HepG2 (cell line): ENCODE data around the gene HOXA11. TPM values are rescaled to one million over a fixed set of nuclear protein-coding genes. Genes with fewer than 3 reads are reported as not detected.

Experiments
- EHMT2 ChIP-seq: fragments of 200-600 bp; sonication (generic); IDR thresholded peaks from 2 replicates; pipeline ENCODE4 v1.7.0; 2017; ENCODE audit warnings: antibody characterized with exemption, low read depth, low read length, borderline replicate concordance
- HDAC2 ChIP-seq: sonication (generic); formaldehyde crosslinking; IDR thresholded peaks from 2 replicates; pipeline ENCODE4 v1.4.0; 2020; ENCODE audit warnings: missing genetic modification reagents
- MEF2D ChIP-seq: sonication (generic); formaldehyde crosslinking; IDR thresholded peaks from 2 replicates; pipeline ENCODE4 v1.5.1; 2020; ENCODE audit warnings: mild to moderate bottlenecking, missing genetic modification reagents
- MXI1 ChIP-seq: IDR thresholded peaks from 3 replicates; pipeline ENCODE4 v1.6.1; 2012; ENCODE audit warnings: low read depth, low read length, inconsistent platforms, borderline replicate concordance
- PHF8 ChIP-seq: sonication (generic); formaldehyde crosslinking; IDR thresholded peaks from 2 replicates; pipeline ENCODE4 v1.5.0; 2020; ENCODE audit warnings: missing genetic modification reagents
- SKIL ChIP-seq: sonication (generic); formaldehyde crosslinking; IDR thresholded peaks from 2 replicates; pipeline ENCODE4 v1.8.0; 2022; ENCODE audit warnings: missing genetic modification reagents, mild to moderate bottlenecking, moderate library complexity, borderline replicate concordance
- ZNF138 ChIP-seq: sonication (generic); formaldehyde crosslinking; IDR thresholded peaks from 2 replicates; pipeline ENCODE4 v1.5.0; 2020; ENCODE audit warnings: mild to moderate bottlenecking, low read depth, missing genetic modification reagents
- ZNF207 ChIP-seq: fragments of 450-650 bp; IDR thresholded peaks from 2 replicates; pipeline ENCODE4 v1.6.1; 2016; ENCODE audit warnings: antibody characterized with exemption, borderline replicate concordance
- ZNF264 ChIP-seq: sonication (generic); formaldehyde crosslinking; IDR thresholded peaks from 2 replicates; pipeline ENCODE4 v1.4.0; 2020; ENCODE audit warnings: missing genetic modification reagents
- ZNF747 ChIP-seq: sonication (generic); formaldehyde crosslinking; IDR thresholded peaks from 2 replicates; pipeline ENCODE4 v1.8.1; 2023; ENCODE audit warnings: missing genetic modification reagents, mild to moderate bottlenecking, borderline replicate concordance
- polyA plus RNA-seq, 8 experiments: library from polyadenylated mRNA; depleted of rRNA in 3 of 8; stranded (reverse) in 7 of 8; unstranded in 1 of 8; fragments of >200 nt; fragmentation: Illumina TruSeq in 4 of 8; extraction: Trizol in 4 of 8; gene quantifications; 2 replicates each; pipeline versions ENCODE4 v1.2.1 to v1.2.3, GENCODE V29; 2011 to 2016; ENCODE audit warnings: low read depth in 4 of 8, missing spikeins in 1 of 8, mixed read lengths in 1 of 8; ENCODE audit not compliant: insufficient read depth in 1 of 8
- total RNA-seq, 5 experiments: library from RNA; depleted of rRNA; stranded (reverse); fragments of >200 nt; fragmentation: Illumina TruSeq; extraction: Trizol; gene quantifications; 2 replicates each; pipeline ENCODE4 v1.2.3, GENCODE V29; 2016; ENCODE audit warnings: low read depth in 1 of 5
- TF ChIP-seq, protein P1 (sequence below): sonication (generic); formaldehyde crosslinking; IDR thresholded peaks from 2 replicates; pipeline ENCODE4 v1.8.1; 2023; ENCODE audit warnings: mild to moderate bottlenecking, missing genetic modification reagents
- TF ChIP-seq, protein P2 (sequence below): sonication (generic); formaldehyde crosslinking; IDR thresholded peaks from 2 replicates; pipeline ENCODE4 v1.8.0; 2022; ENCODE audit warnings: missing genetic modification reagents, mild to moderate bottlenecking, borderline replicate concordance
- TF ChIP-seq, protein P3 (sequence below): sonication (generic); formaldehyde crosslinking; IDR thresholded peaks from 2 replicates; pipeline ENCODE4 v1.4.0; 2020; ENCODE audit warnings: missing genetic modification reagents
- TF ChIP-seq, protein P4 (sequence below): fragments of 450-650 bp; IDR thresholded peaks from 2 replicates; pipeline ENCODE4 v1.6.1; 2017; ENCODE audit warnings: mild to moderate bottlenecking
- TF ChIP-seq, protein P5 (sequence below): sonication (generic); formaldehyde crosslinking; IDR thresholded peaks from 2 replicates; pipeline ENCODE4 v1.5.0; 2020; ENCODE audit warnings: missing genetic modification reagents, mild to moderate bottlenecking, borderline replicate concordance

The HOXA11 gene
- total and polyA plus RNA-seq, 2 of the 13 experiments (the other 11 are each of a cell fraction or from before 2014, with no cell fraction given) = not detected

- TF ChIP-seq, protein P1, sequence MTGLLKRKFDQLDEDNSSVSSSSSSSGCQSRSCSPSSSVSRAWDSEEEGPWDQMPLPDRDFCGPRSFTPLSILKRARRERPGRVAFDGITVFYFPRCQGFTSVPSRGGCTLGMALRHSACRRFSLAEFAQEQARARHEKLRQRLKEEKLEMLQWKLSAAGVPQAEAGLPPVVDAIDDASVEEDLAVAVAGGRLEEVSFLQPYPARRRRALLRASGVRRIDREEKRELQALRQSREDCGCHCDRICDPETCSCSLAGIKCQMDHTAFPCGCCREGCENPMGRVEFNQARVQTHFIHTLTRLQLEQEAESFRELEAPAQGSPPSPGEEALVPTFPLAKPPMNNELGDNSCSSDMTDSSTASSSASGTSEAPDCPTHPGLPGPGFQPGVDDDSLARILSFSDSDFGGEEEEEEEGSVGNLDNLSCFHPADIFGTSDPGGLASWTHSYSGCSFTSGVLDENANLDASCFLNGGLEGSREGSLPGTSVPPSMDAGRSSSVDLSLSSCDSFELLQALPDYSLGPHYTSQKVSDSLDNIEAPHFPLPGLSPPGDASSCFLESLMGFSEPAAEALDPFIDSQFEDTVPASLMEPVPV = no peak
- TF ChIP-seq, protein P2, sequence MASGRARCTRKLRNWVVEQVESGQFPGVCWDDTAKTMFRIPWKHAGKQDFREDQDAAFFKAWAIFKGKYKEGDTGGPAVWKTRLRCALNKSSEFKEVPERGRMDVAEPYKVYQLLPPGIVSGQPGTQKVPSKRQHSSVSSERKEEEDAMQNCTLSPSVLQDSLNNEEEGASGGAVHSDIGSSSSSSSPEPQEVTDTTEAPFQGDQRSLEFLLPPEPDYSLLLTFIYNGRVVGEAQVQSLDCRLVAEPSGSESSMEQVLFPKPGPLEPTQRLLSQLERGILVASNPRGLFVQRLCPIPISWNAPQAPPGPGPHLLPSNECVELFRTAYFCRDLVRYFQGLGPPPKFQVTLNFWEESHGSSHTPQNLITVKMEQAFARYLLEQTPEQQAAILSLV = no peak
- TF ChIP-seq, protein P3, sequence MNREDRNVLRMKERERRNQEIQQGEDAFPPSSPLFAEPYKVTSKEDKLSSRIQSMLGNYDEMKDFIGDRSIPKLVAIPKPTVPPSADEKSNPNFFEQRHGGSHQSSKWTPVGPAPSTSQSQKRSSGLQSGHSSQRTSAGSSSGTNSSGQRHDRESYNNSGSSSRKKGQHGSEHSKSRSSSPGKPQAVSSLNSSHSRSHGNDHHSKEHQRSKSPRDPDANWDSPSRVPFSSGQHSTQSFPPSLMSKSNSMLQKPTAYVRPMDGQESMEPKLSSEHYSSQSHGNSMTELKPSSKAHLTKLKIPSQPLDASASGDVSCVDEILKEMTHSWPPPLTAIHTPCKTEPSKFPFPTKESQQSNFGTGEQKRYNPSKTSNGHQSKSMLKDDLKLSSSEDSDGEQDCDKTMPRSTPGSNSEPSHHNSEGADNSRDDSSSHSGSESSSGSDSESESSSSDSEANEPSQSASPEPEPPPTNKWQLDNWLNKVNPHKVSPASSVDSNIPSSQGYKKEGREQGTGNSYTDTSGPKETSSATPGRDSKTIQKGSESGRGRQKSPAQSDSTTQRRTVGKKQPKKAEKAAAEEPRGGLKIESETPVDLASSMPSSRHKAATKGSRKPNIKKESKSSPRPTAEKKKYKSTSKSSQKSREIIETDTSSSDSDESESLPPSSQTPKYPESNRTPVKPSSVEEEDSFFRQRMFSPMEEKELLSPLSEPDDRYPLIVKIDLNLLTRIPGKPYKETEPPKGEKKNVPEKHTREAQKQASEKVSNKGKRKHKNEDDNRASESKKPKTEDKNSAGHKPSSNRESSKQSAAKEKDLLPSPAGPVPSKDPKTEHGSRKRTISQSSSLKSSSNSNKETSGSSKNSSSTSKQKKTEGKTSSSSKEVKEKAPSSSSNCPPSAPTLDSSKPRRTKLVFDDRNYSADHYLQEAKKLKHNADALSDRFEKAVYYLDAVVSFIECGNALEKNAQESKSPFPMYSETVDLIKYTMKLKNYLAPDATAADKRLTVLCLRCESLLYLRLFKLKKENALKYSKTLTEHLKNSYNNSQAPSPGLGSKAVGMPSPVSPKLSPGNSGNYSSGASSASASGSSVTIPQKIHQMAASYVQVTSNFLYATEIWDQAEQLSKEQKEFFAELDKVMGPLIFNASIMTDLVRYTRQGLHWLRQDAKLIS = no peak
- TF ChIP-seq, protein P4, sequence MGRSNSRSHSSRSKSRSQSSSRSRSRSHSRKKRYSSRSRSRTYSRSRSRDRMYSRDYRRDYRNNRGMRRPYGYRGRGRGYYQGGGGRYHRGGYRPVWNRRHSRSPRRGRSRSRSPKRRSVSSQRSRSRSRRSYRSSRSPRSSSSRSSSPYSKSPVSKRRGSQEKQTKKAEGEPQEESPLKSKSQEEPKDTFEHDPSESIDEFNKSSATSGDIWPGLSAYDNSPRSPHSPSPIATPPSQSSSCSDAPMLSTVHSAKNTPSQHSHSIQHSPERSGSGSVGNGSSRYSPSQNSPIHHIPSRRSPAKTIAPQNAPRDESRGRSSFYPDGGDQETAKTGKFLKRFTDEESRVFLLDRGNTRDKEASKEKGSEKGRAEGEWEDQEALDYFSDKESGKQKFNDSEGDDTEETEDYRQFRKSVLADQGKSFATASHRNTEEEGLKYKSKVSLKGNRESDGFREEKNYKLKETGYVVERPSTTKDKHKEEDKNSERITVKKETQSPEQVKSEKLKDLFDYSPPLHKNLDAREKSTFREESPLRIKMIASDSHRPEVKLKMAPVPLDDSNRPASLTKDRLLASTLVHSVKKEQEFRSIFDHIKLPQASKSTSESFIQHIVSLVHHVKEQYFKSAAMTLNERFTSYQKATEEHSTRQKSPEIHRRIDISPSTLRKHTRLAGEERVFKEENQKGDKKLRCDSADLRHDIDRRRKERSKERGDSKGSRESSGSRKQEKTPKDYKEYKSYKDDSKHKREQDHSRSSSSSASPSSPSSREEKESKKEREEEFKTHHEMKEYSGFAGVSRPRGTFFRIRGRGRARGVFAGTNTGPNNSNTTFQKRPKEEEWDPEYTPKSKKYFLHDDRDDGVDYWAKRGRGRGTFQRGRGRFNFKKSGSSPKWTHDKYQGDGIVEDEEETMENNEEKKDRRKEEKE = no peak
- TF ChIP-seq ZNF264 (CRISPR knock-in tag) (no peak), EHMT2 (no peak), ZNF138 (no peak; the same call in 1 of the 2 replicates), ZNF207 (no peak), MXI1 (no peak), MEF2D (no peak), PHF8 (CRISPR knock-in tag) (peak; percentile 59; the same call in 1 of the 2 replicates), SKIL (CRISPR knock-in tag) (no peak), HDAC2 (CRISPR knock-in tag) (0 out of 2 replicates have a peak, but pooled peaks have one; percentile 17), ZNF747 (peak; percentile 19; the same call in 1 of the 2 replicates)
- TF ChIP-seq, protein P5, sequence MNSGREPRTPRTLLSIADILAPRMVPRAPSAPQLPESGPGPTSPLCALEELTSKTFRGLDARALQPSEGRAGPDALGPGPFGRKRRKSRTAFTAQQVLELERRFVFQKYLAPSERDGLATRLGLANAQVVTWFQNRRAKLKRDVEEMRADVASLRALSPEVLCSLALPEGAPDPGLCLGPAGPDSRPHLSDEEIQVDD (CRISPR knock-in tag) = no peak
These were observed 24.4 kb downstream of the HOXA11 start (continued) for GRCh38 chr7:27160546-27161213.
